ENCODE results near the gene SYT3.

SYT3 gene

DNA sequence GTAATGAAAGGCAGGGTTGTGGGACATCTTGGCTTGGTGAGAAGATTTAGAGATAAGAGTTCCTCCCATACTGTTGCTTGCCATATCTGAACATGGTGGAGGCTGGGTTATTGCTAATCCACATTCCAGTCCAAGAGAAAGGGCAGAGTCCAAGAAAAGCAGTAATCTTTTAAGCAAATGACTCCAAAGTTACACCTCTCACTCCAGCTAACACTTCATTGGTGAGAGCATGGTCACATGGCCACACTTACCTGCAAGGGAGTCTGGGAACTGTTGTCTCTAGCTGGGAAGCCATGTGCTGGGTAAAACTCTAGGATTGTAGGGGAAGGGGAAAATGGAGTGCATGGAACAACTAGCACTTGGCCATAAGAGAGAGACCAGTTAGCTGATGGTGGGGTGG, 15.2 kb upstream of the SYT3 start:
- Histone ChIP-seq H3K36me3 (no peaks in the 10 kb centered on the region), H3K4me3 (ENCODE audit: low read depth, low read length) (no peak overlapping the region), H3K9me3 (ENCODE audit: severe bottlenecking) (peaks cover 3% of the 10 kb centered on the region), H3K27me3 (ENCODE audit: insufficient read depth, low read depth, severe bottlenecking) (no peaks in the 10 kb centered on the region), H3K27ac (no peak overlapping the region)
- TF ChIP-seq, protein P1, sequence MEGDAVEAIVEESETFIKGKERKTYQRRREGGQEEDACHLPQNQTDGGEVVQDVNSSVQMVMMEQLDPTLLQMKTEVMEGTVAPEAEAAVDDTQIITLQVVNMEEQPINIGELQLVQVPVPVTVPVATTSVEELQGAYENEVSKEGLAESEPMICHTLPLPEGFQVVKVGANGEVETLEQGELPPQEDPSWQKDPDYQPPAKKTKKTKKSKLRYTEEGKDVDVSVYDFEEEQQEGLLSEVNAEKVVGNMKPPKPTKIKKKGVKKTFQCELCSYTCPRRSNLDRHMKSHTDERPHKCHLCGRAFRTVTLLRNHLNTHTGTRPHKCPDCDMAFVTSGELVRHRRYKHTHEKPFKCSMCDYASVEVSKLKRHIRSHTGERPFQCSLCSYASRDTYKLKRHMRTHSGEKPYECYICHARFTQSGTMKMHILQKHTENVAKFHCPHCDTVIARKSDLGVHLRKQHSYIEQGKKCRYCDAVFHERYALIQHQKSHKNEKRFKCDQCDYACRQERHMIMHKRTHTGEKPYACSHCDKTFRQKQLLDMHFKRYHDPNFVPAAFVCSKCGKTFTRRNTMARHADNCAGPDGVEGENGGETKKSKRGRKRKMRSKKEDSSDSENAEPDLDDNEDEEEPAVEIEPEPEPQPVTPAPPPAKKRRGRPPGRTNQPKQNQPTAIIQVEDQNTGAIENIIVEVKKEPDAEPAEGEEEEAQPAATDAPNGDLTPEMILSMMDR (IDR thresholded peaks at IDR 0.05; ENCODE audit: low read depth, low read length), result no peak
- DNase-seq, result no peak

DNA sequence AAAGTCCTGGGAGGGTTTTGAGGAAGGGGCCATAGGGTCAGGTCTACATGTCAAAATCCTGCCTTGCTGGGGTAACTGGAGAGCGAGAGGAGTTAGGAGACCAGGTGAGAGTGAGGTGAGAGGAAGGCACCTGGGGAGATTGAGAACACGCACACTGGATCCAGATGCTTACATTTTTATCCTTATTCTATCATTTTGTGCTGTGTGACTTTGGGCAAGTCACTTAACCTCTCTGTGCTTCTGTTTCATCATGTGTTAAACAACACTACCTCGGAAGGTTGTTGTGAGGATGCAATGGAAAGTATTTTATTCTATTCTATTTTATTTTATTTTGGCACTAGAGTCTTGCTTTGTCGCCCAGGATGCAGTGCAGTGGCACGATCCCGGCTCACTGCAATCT, 13.0 kb upstream of the SYT3 start:
- Histone ChIP-seq H3K4me3 (ENCODE audit: low read depth, low read length) (no peak overlapping the region), H3K27ac (no peak overlapping the region), H3K36me3 (no peaks in the 10 kb centered on the region), H3K9me3 (ENCODE audit: severe bottlenecking) (peaks cover 3% of the 10 kb centered on the region), H3K27me3 (ENCODE audit: insufficient read depth, low read depth, severe bottlenecking) (no peaks in the 10 kb centered on the region)
- DNase-seq, result no peak
- TF ChIP-seq, protein P1 (IDR thresholded peaks at IDR 0.05; ENCODE audit: low read depth, low read length), result no peak

DNA sequence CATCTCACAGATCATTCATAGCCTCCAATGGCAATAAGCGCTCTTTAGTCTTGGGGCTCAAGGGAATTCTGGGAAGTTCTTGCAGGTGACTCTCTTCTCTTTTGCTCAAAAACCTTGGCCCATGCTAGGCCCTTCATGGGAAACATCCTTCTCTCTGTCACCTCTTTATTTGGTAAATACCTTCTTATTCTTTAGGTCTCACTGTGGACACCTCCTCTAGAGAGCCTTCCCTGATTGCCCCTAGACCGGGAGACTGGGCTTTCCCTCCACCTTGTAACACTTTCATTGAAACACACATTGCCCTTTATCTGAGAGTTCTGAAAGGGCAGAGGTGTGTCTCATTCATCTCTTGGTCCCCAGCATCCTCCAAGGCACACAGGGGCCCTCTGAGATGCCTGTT, 11.5 kb upstream of the SYT3 start:
- Histone ChIP-seq H3K27ac (no peak overlapping the region), H3K36me3 (no peaks in the 10 kb centered on the region), H3K4me3 (ENCODE audit: low read depth, low read length) (no peak overlapping the region), H3K27me3 (ENCODE audit: insufficient read depth, low read depth, severe bottlenecking) (no peaks in the 10 kb centered on the region), H3K9me3 (ENCODE audit: severe bottlenecking) (peaks cover 3% of the 10 kb centered on the region)
- TF ChIP-seq, protein P1 (IDR thresholded peaks at IDR 0.05; ENCODE audit: low read depth, low read length), result no peak
- DNase-seq, result no peak

DNA sequence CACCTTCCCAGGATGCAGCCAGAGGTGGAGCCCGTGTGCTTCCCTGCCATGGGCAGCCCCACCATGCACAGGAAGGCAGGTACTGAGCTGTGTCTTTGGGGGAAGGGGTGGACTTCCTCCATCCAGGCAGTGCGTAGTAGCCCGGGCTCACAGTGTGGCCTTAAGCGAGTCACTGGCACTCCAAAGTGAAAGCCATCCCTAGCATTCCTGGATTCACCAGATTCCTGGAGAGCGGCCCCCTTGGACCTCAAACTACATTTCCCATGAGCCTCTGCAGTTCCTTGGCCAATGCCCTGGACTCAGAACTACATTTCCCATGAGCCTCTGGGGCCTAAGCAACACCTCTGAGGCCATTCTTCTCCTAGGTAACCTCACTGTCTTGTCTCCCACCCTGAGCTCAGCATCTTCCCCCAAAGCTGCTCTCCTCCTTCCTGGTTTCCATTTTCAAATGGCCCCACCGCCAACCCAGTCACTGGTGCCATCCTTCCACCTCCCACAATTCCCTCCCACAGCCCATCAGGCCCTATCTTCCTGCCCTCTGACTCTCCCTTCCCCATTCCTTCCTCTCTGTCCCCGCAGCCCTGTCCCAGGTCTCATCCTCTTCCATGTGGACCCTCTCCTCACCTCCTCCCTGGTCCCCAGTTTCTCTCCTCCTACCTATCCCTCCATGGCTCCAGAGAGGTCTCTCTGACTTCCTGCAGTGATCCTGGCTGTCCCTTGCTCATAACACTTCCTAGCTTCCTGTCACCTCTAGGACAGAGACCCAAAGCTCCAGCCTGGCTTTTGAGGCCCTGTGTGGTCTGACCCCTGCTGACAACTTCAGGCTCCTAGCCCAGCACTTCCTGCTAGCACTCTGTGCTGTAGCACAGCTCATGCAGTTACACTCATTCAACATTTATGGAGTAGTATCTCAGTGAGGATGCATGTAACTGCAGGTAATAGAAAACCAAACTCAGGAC, 10.0 kb upstream of the SYT3 start, which contains the start of gene C19orf81:
Gene C19orf81 (plus strand): TSS at position 13 of the 959 bp plus-strand sequence. CDS start 0 bp downstream, at position 13.
- peak; percentile 61 for DNase-seq
- H3K27ac ChIP-seq, result no peak within 1 kb of the TSS
- TF ChIP-seq, protein P1 (IDR thresholded peaks at IDR 0.05; ENCODE audit: low read depth, low read length), result 0 out of 2 replicates have a peak, but pooled peaks have one; percentile 2
- no peaks in the 10 kb centered on the region for H3K36me3 ChIP-seq
- H3K27me3 ChIP-seq (ENCODE audit: insufficient read depth, low read depth, severe bottlenecking), result no peaks in the 10 kb centered on the region
- no peaks in the 10 kb centered on the region for H3K9me3 ChIP-seq (ENCODE audit: severe bottlenecking)
- H3K4me3 ChIP-seq (ENCODE audit: low read depth, low read length), result no peak within 1 kb of the TSS

DNA sequence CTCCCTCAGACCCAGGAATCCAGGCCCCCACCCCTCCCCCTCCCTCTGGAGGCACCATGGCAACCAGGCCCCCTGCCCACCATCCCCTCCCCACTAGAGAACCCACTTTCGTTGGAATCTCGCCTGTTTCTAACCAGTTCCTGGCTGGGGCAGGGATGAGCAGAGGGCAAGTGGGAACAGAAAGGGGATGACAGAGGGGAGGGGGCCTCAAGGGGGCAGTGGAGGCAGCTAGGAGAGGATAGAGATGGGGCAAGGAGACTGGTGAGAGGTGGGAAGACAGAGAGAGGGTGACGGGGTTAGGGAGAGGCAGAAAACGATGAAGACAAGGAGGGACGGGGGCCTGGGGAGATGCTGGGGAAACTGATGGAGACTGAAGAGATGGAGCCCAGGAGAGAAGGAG, 9.0 kb upstream of the SYT3 start:
- H3K9me3 ChIP-seq (ENCODE audit: severe bottlenecking), result no peaks in the 10 kb centered on the region
- TF ChIP-seq, protein P1 (IDR thresholded peaks at IDR 0.05; ENCODE audit: low read depth, low read length), result no peak
- DNase-seq, result no peak

More for the DNA sequence above, 9.0 kb upstream of the SYT3 start:
- Histone ChIP-seq H3K4me3 (ENCODE audit: low read depth, low read length) (no peak overlapping the region), H3K27me3 (ENCODE audit: insufficient read depth, low read depth, severe bottlenecking) (peaks cover 10% of the 10 kb centered on the region), H3K36me3 (no peaks in the 10 kb centered on the region), H3K27ac (no peak overlapping the region)

Data from WERI-Rb-1 (cell line).